Neural cell (in vitro differentiated cells): ENCODE data around the gene TBC1D8. TPM values are rescaled to one million over a fixed set of nuclear protein-coding genes. Genes with fewer than 3 reads are reported as not detected.

Experiments used
- H2AFZ ChIP-seq: fragments of 200-600, 300-800 bp; sonication (generic), shearing (Covaris generic); 2 replicates; pipeline ENCODE4 v1.6.0; 2014; ENCODE audit warnings: low read depth, mild to moderate bottlenecking, antibody characterized with exemption, low read length, moderate library complexity
- H3F3A ChIP-seq: fragments of 200-600 bp; shearing (Covaris generic); 2 replicates; pipeline ENCODE4 v1.6.1; 2016; ENCODE audit warnings: mild to moderate bottlenecking, moderate library complexity, mixed read lengths, antibody characterized with exemption, low read length; ENCODE audit not compliant: insufficient read depth, poor library complexity, severe bottlenecking
- H3K27ac ChIP-seq: fragments of 200-600, 300-800 bp; sonication (generic), shearing (Covaris generic); 2 replicates; pipeline ENCODE4 v1.5.1; 2014; ENCODE audit warnings: mild to moderate bottlenecking, low read length, moderate library complexity
- H3K27me3 ChIP-seq: fragments of 300-800, 200-600 bp; sonication (generic), shearing (Covaris generic); 2 replicates; pipeline ENCODE4 v1.6.0; 2014; ENCODE audit warnings: mild to moderate bottlenecking, low read depth, low read length, moderate library complexity; ENCODE audit not compliant: insufficient read depth
- H3K36me3 ChIP-seq: fragments of 300-800, 200-600 bp; sonication (generic), shearing (Covaris generic); 2 replicates; pipeline ENCODE4 v1.5.1; 2014; ENCODE audit warnings: mild to moderate bottlenecking, antibody characterized with exemption, low read length, moderate library complexity; ENCODE audit not compliant: insufficient read depth
- H3K4me2 ChIP-seq: fragments of 300-800, 200-600 bp; sonication (generic), shearing (Covaris generic); 2 replicates; pipeline ENCODE4 v1.6.0; 2014; ENCODE audit warnings: mild to moderate bottlenecking, low read length
- H3K4me3 ChIP-seq: fragments of 300-800, 200-600 bp; sonication (generic), shearing (Covaris generic); 2 replicates; pipeline ENCODE4 v1.5.1; 2014; ENCODE audit warnings: mild to moderate bottlenecking, low read length, moderate library complexity
- H3K79me2 ChIP-seq: fragments of 200-600 bp; shearing (Covaris generic); replicated peaks from 2 replicates; pipeline ENCODE4 v1.6.0; 2014; ENCODE audit warnings: mild to moderate bottlenecking, low read length, moderate library complexity; ENCODE audit not compliant: insufficient read depth
- H3K9ac ChIP-seq: fragments of 300-800, 200-600 bp; sonication (generic), shearing (Covaris generic); 2 replicates; pipeline ENCODE4 v1.6.1; 2016; ENCODE audit warnings: mild to moderate bottlenecking, low read length, mixed read lengths
- H3K9me2 ChIP-seq: fragments of 200-600 bp; shearing (Covaris generic); 2 replicates; pipeline ENCODE4 v1.6.1; 2016; ENCODE audit warnings: mild to moderate bottlenecking, low read length, mixed read lengths; ENCODE audit not compliant: insufficient read depth
- H3K9me3 ChIP-seq: fragments of 200-600, 300-800 bp; sonication (generic), shearing (Covaris generic); 2 replicates; pipeline ENCODE4 v1.6.1; 2016; ENCODE audit warnings: mild to moderate bottlenecking, mixed run types, low read length, moderate library complexity, mixed read lengths
- H4K20me1 ChIP-seq: fragments of 200-600 bp; shearing (Covaris generic); 2 replicates; pipeline ENCODE4 v1.6.1; 2016; ENCODE audit warnings: mild to moderate bottlenecking, mixed run types; ENCODE audit not compliant: insufficient read depth
- CTCF ChIP-seq: fragments of 450-650 bp; IDR thresholded peaks from 2 replicates; pipeline ENCODE4 v1.5.1; 2014; ENCODE audit warnings: antibody characterized with exemption, mild to moderate bottlenecking, moderate library complexity; ENCODE audit not compliant: poor library complexity, severe bottlenecking
- EP300 ChIP-seq: fragments of 450-650 bp; conservative IDR thresholded peaks from 2 replicates; pipeline ENCODE4 v1.6.1; 2014; ENCODE audit warnings: antibody characterized with exemption, mild to moderate bottlenecking, moderate library complexity; ENCODE audit not compliant: poor library complexity, severe bottlenecking
- EZH2 ChIP-seq: fragments of 200-600, 300-800 bp; shearing (Covaris generic), sonication (generic); IDR thresholded peaks from 2 replicates; pipeline ENCODE4 v1.6.1; 2014; ENCODE audit warnings: antibody characterized with exemption, low read length, borderline replicate concordance, mild to moderate bottlenecking; ENCODE audit not compliant: insufficient read depth, poor library complexity, severe bottlenecking
- POLR2AphosphoS5 ChIP-seq: IDR thresholded peaks from 2 replicates; pipeline ENCODE4 v1.6.1; 2012
- RAD21 ChIP-seq: fragments of 450-650 bp; conservative IDR thresholded peaks from 2 replicates; pipeline ENCODE4 v1.6.1; 2014; ENCODE audit warnings: antibody characterized with exemption, mild to moderate bottlenecking, moderate library complexity
- REST ChIP-seq: IDR thresholded peaks from 2 replicates; pipeline ENCODE4 v1.6.1; 2012; ENCODE audit warnings: borderline replicate concordance
- SMC3 ChIP-seq: fragments of 450-650 bp; conservative IDR thresholded peaks from 2 replicates; pipeline ENCODE4 v1.6.1; 2014; ENCODE audit warnings: antibody characterized with exemption, mild to moderate bottlenecking, moderate library complexity; ENCODE audit not compliant: poor library complexity
- TAF1 ChIP-seq: IDR thresholded peaks from 2 replicates; pipeline ENCODE4 v1.6.1; 2012; ENCODE audit warnings: low read depth
- polyA plus RNA-seq: library from polyadenylated mRNA; depleted of rRNA; stranded (reverse); fragments of >200 nt; gene quantifications from 2 replicates; pipeline ENCODE4 v1.2.3, GENCODE V29; 2014

The TBC1D8 gene
- polyA plus RNA-seq, 1 donor from 2014 or later, result 5.3 TPM

GRCh38 chr2:101023327-101024107 lies 127.7 kb downstream of the TBC1D8 start:
- Histone ChIP-seq H3F3A (no peaks in the 10 kb centered on the region), H3K9ac (no peak overlapping the region), H2AFZ (no peak overlapping the region), H3K79me2 (no peaks in the 10 kb centered on the region), H3K27me3 (no peaks in the 10 kb centered on the region), H3K4me2 (no peak overlapping the region), H3K36me3 (peaks cover 7% of the 10 kb centered on the region), H3K9me2 (no peaks in the 10 kb centered on the region), H4K20me1 (no peaks in the 10 kb centered on the region), H3K9me3 (no peaks in the 10 kb centered on the region), H3K4me3 (no peak overlapping the region), H3K27ac (no peak overlapping the region)
- TF ChIP-seq TAF1, result no peak
- TF ChIP-seq CTCF, result no peak
- TF ChIP-seq EP300, result no peak
- TF ChIP-seq REST, result no peak

GRCh38 chr2:101022221-101022620 lies 129.0 kb downstream of the TBC1D8 start:
- no peak for TF ChIP-seq TAF1
- TF ChIP-seq POLR2AphosphoS5, result no peak
- no peak for TF ChIP-seq SMC3
- no peak for TF ChIP-seq EP300
- TF ChIP-seq RAD21, result no peak
- no peak for TF ChIP-seq REST
- no peak for TF ChIP-seq EZH2
- Histone ChIP-seq H2AFZ (no peak overlapping the region), H3K27ac (no peak overlapping the region), H3K4me3 (no peak overlapping the region), H4K20me1 (no peaks in the 10 kb centered on the region), H3K4me2 (no peak overlapping the region), H3K36me3 (peaks cover 7% of the 10 kb centered on the region), H3K9me3 (no peaks in the 10 kb centered on the region), H3K79me2 (no peaks in the 10 kb centered on the region), H3F3A (no peaks in the 10 kb centered on the region), H3K9me2 (no peaks in the 10 kb centered on the region), H3K9ac (no peak overlapping the region), H3K27me3 (no peaks in the 10 kb centered on the region)
